ENCODE results near the gene APC. TPM values are rescaled to one million over a fixed set of nuclear protein-coding genes. Genes with fewer than 3 reads are reported as not detected.

Gene APC
- total and polyA plus RNA-seq, 2 of the 8 experiments (the other 6 are each of a cell fraction or from before 2014, with no cell fraction given): 6.8 to 41.9 TPM

DNA sequence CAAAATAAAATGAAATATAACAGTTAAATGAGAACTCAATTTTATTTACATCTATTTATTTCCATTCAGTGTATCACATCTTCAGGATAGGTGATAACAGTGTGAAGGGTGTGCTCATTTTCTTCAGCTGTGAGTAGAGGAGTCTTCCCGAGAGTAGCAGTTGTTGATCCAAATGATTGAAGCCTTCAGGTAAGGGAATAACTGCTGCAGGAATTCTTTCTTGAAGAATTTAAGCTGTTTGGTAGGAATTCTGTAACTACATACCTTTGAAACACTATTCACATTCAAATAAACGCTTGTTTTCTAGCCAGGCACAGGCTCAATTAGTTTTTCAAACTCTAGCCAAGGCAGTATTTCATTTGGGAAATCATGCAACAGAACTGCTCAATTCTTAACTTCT is 138.7 kb downstream of the APC start (continued):
- TF ChIP-seq, protein P1, sequence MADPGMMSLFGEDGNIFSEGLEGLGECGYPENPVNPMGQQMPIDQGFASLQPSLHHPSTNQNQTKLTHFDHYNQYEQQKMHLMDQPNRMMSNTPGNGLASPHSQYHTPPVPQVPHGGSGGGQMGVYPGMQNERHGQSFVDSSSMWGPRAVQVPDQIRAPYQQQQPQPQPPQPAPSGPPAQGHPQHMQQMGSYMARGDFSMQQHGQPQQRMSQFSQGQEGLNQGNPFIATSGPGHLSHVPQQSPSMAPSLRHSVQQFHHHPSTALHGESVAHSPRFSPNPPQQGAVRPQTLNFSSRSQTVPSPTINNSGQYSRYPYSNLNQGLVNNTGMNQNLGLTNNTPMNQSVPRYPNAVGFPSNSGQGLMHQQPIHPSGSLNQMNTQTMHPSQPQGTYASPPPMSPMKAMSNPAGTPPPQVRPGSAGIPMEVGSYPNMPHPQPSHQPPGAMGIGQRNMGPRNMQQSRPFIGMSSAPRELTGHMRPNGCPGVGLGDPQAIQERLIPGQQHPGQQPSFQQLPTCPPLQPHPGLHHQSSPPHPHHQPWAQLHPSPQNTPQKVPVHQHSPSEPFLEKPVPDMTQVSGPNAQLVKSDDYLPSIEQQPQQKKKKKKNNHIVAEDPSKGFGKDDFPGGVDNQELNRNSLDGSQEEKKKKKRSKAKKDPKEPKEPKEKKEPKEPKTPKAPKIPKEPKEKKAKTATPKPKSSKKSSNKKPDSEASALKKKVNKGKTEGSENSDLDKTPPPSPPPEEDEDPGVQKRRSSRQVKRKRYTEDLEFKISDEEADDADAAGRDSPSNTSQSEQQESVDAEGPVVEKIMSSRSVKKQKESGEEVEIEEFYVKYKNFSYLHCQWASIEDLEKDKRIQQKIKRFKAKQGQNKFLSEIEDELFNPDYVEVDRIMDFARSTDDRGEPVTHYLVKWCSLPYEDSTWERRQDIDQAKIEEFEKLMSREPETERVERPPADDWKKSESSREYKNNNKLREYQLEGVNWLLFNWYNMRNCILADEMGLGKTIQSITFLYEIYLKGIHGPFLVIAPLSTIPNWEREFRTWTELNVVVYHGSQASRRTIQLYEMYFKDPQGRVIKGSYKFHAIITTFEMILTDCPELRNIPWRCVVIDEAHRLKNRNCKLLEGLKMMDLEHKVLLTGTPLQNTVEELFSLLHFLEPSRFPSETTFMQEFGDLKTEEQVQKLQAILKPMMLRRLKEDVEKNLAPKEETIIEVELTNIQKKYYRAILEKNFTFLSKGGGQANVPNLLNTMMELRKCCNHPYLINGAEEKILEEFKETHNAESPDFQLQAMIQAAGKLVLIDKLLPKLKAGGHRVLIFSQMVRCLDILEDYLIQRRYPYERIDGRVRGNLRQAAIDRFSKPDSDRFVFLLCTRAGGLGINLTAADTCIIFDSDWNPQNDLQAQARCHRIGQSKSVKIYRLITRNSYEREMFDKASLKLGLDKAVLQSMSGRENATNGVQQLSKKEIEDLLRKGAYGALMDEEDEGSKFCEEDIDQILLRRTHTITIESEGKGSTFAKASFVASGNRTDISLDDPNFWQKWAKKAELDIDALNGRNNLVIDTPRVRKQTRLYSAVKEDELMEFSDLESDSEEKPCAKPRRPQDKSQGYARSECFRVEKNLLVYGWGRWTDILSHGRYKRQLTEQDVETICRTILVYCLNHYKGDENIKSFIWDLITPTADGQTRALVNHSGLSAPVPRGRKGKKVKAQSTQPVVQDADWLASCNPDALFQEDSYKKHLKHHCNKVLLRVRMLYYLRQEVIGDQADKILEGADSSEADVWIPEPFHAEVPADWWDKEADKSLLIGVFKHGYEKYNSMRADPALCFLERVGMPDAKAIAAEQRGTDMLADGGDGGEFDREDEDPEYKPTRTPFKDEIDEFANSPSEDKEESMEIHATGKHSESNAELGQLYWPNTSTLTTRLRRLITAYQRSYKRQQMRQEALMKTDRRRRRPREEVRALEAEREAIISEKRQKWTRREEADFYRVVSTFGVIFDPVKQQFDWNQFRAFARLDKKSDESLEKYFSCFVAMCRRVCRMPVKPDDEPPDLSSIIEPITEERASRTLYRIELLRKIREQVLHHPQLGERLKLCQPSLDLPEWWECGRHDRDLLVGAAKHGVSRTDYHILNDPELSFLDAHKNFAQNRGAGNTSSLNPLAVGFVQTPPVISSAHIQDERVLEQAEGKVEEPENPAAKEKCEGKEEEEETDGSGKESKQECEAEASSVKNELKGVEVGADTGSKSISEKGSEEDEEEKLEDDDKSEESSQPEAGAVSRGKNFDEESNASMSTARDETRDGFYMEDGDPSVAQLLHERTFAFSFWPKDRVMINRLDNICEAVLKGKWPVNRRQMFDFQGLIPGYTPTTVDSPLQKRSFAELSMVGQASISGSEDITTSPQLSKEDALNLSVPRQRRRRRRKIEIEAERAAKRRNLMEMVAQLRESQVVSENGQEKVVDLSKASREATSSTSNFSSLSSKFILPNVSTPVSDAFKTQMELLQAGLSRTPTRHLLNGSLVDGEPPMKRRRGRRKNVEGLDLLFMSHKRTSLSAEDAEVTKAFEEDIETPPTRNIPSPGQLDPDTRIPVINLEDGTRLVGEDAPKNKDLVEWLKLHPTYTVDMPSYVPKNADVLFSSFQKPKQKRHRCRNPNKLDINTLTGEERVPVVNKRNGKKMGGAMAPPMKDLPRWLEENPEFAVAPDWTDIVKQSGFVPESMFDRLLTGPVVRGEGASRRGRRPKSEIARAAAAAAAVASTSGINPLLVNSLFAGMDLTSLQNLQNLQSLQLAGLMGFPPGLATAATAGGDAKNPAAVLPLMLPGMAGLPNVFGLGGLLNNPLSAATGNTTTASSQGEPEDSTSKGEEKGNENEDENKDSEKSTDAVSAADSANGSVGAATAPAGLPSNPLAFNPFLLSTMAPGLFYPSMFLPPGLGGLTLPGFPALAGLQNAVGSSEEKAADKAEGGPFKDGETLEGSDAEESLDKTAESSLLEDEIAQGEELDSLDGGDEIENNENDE (IDR thresholded peaks at IDR 0.05; ENCODE audit: insufficient replicate concordance, low read length): no peak
- TF ChIP-seq, protein P2, sequence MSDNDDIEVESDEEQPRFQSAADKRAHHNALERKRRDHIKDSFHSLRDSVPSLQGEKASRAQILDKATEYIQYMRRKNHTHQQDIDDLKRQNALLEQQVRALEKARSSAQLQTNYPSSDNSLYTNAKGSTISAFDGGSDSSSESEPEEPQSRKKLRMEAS (IDR thresholded peaks at IDR 0.05): no peak
- 0 out of 2 replicates have a peak, but pooled peaks have one; percentile 37 for TF ChIP-seq SP1 (IDR thresholded peaks at IDR 0.05; ENCODE audit: low read depth, low read length)
